Peyer's patch (tissue), 4 donors: ENCODE measurements around the gene BRD9. TPM values are rescaled to one million over a fixed set of nuclear protein-coding genes. Genes with fewer than 3 reads are reported as not detected.
"Not testable (repeated sequence)": the region's sequence is repeated elsewhere in the genome, so short reads cannot be mapped to it uniquely, and the experiment has no call there.

ENCODE experiments used
- DNase-seq, 3 donors: peaks; one replicate each; pipeline ENCODE4 v3.0.0-alpha.2; 2017 to 2019
- H3K27ac ChIP-seq, 4 donors: fragments of 200-600 bp; sonication (generic); one replicate each; pipeline ENCODE4 v1.5.1; 2016 to 2019
- H3K27me3 ChIP-seq, 2 donors: fragments of 200-600 bp; sonication (generic); one replicate each; pipeline ENCODE4 v1.5.1; 2019
- H3K36me3 ChIP-seq, 3 donors: fragments of 200-600 bp; sonication (generic); one replicate each; pipeline ENCODE4 v1.5.1; 2016 to 2019
- H3K4me1 ChIP-seq, 4 donors: fragments of 200-600 bp; sonication (generic); one replicate each; pipeline ENCODE4 v1.5.1; 2016 to 2019
- H3K4me3 ChIP-seq, 4 donors: fragments of 200-600 bp; sonication (generic); 1 replicate in 3 of 4; 2 replicates in 1 of 4; pipeline ENCODE4 v1.5.1; 2016 to 2019; ENCODE audit warnings: mild to moderate bottlenecking in 1 of 4
- H3K9me3 ChIP-seq, 4 donors: fragments of 200-600 bp; sonication (generic); one replicate each; pipeline ENCODE4 v1.5.1; 2016 to 2019; ENCODE audit warnings: mild to moderate bottlenecking in 1 of 4
- POLR2A ChIP-seq, 2 donors: fragments of 450-650 bp; IDR thresholded peaks; one replicate each; pipeline ENCODE4 v1.5.1; 2017; ENCODE audit warnings: antibody characterized with exemption in 2 of 2, mild to moderate bottlenecking in 2 of 2, moderate library complexity in 2 of 2
- total RNA-seq, 4 donors: library from RNA; depleted of rRNA; stranded (reverse); fragments of >200 nt; gene quantifications; one replicate each; pipeline ENCODE4 v1.1.0, GENCODE V29; 2016
- TF ChIP-seq, protein P1 (sequence below), 6 experiments: fragments of 450-650 bp in 4 of 6; fragments of 200-600 bp in 2 of 6; sonication (generic) in 1 of 6; IDR thresholded peaks; one replicate each; pipeline ENCODE4 v1.5.1; 2017 to 2019; ENCODE audit warnings: antibody characterized with exemption in 6 of 6, mild to moderate bottlenecking in 3 of 6, moderate library complexity in 1 of 6

BRD9 gene
- total RNA-seq, 4 donors from 2014 or later = 36.4 to 90.8 (median 65.4) TPM

DNA sequence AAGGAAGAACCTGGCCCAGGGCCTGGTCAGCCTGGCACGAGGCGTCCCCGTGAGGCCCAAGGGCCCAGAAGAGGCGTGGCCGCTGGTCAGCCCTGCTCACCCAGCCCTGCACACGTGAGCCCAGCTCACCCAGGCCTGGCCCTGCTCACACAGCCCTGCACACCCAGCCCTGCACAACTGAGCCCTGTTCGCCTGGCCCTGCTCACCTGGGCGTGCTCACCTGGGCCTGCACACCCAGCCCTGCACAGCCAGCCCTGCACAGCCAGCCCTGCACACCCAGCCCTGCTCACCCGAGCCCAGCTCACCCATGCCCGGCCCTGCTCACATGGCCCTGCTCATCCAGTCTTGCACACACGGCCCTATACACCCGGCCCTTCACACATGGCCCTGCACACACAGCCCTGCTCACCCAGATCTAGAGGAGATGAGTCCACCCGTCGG lies 43.9 kb downstream of the BRD9 start:
- Histone ChIP-seq H3K36me3 (no peaks in the 10 kb centered on the region), H3K27ac (no peak overlapping the region), H3K4me1 (no peaks in the 10 kb centered on the region), H3K9me3 (no peaks in the 10 kb centered on the region), H3K27me3 (no peaks in the 10 kb centered on the region), H3K4me3 (no peak overlapping the region)
- TF ChIP-seq POLR2A (IDR thresholded peaks at IDR 0.05) = no peak
- TF ChIP-seq, protein P1, sequence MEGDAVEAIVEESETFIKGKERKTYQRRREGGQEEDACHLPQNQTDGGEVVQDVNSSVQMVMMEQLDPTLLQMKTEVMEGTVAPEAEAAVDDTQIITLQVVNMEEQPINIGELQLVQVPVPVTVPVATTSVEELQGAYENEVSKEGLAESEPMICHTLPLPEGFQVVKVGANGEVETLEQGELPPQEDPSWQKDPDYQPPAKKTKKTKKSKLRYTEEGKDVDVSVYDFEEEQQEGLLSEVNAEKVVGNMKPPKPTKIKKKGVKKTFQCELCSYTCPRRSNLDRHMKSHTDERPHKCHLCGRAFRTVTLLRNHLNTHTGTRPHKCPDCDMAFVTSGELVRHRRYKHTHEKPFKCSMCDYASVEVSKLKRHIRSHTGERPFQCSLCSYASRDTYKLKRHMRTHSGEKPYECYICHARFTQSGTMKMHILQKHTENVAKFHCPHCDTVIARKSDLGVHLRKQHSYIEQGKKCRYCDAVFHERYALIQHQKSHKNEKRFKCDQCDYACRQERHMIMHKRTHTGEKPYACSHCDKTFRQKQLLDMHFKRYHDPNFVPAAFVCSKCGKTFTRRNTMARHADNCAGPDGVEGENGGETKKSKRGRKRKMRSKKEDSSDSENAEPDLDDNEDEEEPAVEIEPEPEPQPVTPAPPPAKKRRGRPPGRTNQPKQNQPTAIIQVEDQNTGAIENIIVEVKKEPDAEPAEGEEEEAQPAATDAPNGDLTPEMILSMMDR (IDR thresholded peaks at IDR 0.05) = no peak
- peak in 2 of 3 donors; percentile 27 to 36 for DNase-seq

DNA sequence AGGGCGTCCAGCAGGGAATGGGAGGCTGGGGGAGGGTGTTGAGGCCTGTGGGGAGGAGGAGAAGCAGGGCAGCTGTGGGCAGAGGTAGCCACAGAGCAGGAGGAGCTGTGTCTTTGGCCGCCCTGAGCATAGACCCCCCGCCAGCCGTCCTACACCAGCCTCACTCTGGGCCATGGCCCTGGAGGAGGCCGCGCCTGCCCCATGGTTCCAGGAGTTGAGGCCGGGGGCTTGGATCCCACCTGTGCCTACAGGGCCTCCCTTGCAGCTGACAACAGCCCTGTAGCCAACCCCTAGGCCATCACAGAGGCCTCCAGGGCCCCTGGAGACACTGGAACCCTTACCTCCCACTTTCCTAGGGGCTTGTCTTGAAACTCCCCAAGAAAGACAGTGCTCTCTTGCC lies 44.9 kb downstream of the BRD9 start:
- DNase-seq, H3K27ac ChIP-seq, H3K4me3 ChIP-seq, H3K4me1 ChIP-seq, H3K27me3 ChIP-seq, H3K9me3 ChIP-seq, H3K36me3 ChIP-seq: not testable (repeated sequence)

DNA sequence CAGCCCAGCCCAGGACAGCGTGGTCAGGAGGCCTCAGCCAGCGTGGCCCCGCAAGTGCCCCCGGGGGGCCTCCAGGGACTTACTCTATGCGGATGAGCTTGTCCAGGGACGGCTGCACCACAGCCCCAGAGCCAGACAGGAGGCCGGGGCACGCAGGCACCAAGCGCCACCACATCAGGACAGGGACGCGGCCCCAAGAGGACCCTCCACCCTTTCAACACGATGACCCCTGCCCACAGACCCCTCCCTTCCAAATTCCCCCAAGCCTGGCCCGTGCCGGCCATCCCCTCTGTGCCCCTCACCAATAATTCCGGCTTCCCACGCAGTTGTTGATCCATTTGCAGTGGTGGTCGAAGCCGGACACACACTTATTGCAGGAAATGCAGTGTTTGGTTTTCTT lies 45.4 kb downstream of the BRD9 start:
- H3K27ac ChIP-seq, H3K27me3 ChIP-seq, H3K4me1 ChIP-seq, H3K4me3 ChIP-seq, DNase-seq, H3K9me3 ChIP-seq, H3K36me3 ChIP-seq: not testable (repeated sequence)

DNA sequence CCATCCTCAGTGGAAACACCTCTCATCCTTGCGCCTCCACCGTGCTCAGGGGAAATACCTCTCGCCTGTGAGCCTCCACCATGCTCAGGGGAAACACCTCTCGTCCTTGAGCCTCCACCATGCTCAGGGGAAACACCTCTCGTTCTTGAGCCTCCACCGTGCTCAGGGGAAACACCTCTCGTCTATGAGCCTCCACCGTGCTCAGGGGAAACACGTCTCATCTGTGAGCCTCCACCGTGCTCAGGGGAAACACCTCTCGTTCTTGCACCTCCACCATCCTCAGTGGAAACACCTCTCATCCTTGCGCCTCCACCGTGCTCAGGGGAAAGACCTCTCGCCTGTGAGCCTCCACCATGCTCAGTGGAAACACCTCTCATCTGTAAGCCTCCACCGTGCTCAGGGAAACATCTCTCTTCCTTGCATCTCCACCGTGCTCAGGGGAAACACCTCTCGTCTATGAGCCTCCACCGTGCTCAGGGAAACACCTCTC lies 46.0 kb downstream of the BRD9 start:
- H3K4me3 ChIP-seq, H3K27ac ChIP-seq, H3K9me3 ChIP-seq, H3K36me3 ChIP-seq, H3K27me3 ChIP-seq, H3K4me1 ChIP-seq: not testable (repeated sequence)
- DNase-seq = peak in 2 of 3 donors; percentile 34 to 38

DNA sequence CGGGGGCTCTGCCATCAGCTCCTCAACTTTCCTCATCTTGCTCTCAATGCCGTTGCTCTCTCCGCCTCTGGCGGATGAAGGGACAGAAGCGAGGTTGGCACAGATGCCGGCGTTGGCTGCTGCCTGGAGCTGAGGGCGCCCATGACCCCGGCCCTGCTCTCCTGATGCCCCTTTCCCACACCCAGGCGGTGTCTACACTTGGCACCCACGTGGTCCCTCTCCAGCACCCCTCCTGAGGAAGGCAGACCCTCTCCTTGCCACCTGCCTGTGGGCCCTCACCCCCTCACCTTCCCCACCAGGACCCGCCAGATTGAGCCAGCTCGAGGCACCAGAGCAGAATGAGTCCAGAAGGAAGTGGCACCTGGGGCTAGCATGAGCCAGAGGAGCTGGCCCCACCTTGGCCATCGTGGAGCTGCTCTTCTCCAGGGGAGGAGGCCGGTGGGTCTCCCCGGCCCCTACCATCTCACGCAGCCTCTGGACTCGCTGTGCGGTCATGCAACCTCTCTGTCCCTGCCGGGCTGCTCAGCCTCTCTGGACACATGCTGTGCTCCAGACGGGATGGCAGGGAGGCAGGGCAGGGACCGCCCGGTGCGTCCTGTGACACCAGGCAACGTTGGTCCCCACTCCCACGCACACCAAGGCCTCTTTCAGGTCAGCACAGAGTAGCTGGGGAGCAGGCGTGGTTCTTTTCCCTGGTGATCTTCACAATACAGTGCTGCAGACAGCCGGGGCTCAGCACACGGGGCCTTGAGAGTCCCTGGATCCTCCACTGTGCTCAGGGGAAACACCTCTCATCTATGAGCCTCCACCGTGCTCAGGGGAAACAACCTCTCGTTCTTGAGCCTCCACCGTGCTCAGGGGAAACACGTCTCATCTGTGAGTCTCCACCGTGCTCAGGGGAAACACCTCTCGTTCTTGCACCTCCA lies 46.7 kb downstream of the BRD9 start:
- H3K27ac ChIP-seq, H3K9me3 ChIP-seq, H3K27me3 ChIP-seq, H3K36me3 ChIP-seq, H3K4me3 ChIP-seq, DNase-seq, H3K4me1 ChIP-seq: not testable (repeated sequence)

DNA sequence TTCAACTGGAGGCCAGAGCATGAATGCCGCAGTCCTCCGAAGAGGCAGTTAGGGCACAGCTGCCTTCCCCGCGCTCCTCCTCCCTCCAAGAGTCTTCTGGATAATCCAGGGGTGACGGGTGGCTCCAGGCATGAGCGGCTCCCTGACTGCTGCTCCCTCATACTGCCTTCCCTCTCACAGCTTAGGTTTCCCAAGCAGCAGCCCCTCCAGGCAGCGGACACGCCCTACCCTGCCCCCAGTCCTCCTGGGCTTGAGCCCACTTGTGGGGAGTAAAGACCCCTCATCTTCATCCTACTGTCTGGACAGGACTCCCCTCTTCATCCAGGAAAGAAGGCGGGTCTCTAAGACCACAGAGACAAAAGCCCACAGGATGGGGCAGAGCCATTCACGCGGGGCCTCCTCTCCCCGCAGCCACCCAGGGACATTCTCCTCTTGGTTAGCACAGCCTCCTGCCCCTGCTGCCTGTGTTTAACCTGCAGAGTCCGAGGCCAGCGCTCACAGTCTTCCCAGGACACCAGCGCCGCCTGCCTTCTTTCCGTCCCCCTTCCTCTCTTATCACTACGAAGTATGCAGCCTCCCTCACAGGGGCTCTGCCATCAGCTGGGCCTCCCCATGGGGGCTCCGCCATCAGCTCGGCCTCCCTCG lies 47.4 kb downstream of the BRD9 start:
- H3K9me3 ChIP-seq, H3K27ac ChIP-seq, H3K4me3 ChIP-seq, H3K27me3 ChIP-seq, H3K36me3 ChIP-seq, H3K4me1 ChIP-seq: not testable (repeated sequence)
- DNase-seq = peak in 2 of 3 donors; percentile 44 to 46

DNA sequence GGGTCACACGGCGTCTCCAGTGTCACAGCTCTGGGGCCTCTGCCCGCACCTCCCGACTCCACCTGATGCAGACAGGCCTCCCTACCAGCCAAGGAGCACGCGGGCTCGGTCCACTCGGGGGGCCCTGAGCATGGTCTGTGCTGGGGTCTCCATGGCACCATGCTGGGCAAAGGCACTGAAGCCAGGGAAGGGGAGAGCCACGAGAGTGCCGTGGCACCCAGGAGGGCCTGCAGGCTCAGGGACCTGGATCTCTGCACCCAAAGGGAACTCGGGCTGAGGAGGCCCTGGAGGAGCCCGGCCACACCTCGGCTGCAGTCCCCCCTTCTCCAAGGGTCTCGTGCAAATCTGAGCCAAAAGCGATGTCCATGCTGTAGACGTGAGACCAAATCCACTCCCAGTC lies 48.2 kb downstream of the BRD9 start:
- not testable (repeated sequence) for H3K27ac ChIP-seq, H3K27me3 ChIP-seq, H3K36me3 ChIP-seq, H3K4me1 ChIP-seq, H3K4me3 ChIP-seq, H3K9me3 ChIP-seq
- peak in 2 of 3 donors; percentile 39 to 47 for DNase-seq

DNA sequence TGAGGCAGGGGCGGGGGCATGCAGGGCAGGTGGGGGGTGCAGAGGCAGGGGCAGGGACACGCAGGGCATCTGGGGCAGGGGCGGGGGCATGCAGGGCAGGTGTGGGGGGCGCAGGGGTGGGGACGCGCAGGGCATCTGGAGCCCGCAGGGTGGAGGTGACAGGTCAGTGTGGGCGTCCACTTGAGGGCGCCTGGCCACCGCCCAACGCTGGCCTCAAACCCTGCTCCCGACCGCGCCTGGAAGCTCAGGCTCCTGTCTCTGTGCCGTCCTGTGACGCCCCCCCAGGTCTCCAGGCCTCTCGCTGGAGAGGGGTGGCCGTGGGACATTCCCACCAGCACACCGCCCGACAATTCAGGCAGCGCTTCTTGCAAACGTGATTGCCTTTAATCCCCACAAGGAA lies 48.7 kb downstream of the BRD9 start:
- H3K4me3 ChIP-seq, H3K27ac ChIP-seq, H3K36me3 ChIP-seq, H3K9me3 ChIP-seq, H3K4me1 ChIP-seq, H3K27me3 ChIP-seq: not testable (repeated sequence)
- peak in 2 of 3 donors; percentile 32 to 45 for DNase-seq

DNA sequence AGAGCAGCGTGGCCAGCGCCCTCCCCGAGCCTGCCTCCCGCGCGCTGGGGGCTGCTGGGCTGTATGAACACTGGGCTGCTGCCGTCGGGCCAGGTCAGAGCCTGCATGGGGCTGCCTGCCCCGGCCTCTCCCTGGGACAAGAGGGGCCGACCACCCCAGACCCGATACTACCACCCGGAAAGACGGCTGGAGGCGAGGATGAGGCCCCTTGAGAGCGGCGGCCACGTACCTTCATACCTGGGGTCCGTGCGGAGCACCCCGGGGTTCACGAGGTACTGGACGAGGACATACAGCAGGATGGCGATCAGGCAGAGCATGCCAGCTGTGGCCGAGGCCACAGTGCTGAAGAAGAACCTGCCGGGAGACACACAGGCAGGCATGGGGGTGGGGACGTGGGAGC lies 49.2 kb downstream of the BRD9 start:
- not testable (repeated sequence) for H3K27ac ChIP-seq
- DNase-seq = peak in 1 of 3 donors; percentile 26

DNA sequence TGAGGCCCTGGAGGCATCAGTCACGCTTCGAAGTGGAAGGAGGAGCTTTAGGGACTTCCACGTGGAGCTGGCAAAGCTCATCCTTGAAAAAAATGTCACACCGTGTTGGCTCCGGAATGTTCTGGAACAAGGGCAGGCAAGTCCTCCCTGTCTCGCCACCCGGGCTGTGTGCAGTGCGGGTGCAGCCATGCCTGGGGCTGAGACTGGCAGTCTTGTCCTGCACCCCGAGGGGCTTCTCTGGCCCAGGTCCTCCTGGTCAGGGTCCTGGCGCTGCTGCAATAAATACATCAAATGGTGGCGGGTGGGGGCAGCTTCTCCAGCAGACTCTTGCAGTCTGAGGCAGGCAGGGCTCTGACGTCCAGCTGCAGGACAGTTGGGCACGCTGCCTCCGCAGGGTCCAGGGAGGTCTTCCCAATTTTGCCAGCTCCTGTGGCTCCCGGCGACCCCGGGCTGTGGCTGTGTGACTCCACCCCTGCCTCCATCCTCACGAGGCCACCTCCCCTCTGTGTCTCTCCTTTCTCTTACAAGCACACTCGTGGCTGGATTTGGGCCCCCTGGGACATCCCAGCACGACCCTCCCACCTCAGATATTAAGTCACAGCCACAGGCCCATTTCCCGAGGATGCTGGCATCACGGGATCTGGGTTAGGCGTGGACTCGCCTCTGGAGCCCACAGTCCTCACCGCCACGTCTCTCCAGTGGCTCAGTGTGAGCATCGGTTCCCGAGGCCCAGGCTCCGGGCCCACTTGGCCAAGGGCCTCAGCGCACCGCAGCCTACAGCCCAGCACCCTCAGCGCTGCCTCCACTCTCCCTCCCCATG lies 50.0 kb downstream of the BRD9 start:
- not testable (repeated sequence) for H3K9me3 ChIP-seq, H3K4me1 ChIP-seq, H3K36me3 ChIP-seq, H3K4me3 ChIP-seq, H3K27ac ChIP-seq, H3K27me3 ChIP-seq
- peak in 2 of 3 donors; percentile 43 to 45 for DNase-seq

More for the DNA sequence above, 49.2 kb downstream of the BRD9 start:
- not testable (repeated sequence) for H3K4me3 ChIP-seq, H3K36me3 ChIP-seq, H3K27me3 ChIP-seq, H3K9me3 ChIP-seq, H3K4me1 ChIP-seq

DNA sequence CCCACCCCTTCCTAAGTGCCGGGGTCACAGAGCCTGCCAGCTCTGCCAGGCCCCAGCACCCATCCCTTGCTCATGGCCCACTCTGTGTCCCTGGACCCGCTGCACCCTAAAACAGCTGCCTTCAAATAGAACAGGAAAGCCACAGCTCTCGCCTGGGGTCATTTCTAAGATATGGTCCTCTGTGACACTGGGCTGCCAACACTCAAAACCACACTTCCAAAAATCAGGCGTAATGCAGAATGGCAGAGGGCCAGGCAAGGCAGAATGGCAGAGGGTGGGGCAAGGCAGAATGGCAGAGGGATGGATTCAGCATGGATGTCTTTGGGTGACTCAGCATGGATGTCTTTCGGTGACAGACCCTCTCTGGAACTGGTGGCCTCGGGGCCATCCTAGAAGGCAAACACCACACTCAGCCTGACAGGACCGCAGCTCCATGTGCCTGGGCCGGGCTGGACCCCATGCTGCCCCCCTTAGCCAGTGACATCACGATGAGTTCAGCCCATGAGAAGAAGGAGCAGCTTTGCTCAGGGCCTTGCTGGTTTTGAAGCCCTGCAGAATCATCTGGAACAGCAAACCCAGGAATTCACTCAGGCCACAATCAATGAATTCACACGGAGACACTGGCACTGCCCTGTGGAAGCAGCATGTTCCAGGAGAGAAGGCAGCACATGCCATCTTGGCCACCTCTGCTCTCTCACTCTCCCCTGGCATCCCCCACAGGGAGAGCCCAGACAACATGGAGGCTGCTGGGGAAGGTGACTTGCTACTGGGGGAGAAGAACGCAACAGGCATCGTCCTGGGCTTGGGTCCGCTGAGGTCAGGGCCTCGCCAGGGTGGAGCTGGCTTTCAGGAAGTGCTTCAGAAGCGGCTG lies 50.8 kb downstream of the BRD9 start:
- H3K9me3 ChIP-seq, H3K27me3 ChIP-seq, H3K27ac ChIP-seq, H3K36me3 ChIP-seq, H3K4me1 ChIP-seq, H3K4me3 ChIP-seq: not testable (repeated sequence)
- peak in 2 of 3 donors; percentile 45 to 46 for DNase-seq

DNA sequence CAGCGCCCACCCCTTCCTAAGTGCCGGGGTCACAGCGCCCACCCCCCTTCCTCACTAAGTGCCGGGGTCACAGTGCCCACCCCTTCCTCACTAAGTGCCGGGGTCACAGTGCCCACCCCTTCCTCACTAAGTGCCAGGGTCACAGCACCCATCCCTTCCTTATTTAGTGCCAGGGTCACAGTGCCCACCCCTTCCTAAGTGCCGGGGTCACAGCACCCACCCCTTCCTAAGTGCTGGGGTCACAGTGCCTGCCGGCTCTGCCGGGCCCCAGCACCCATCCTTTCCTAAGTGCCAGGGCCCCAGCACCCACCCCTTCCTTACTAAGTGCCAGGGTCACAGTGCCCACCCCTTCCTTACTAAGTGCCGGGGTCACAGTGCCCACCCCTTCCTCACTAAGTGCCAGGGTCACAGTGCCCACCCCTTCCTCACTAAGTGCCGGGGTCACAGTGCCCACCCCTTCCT lies 51.6 kb downstream of the BRD9 start:
- not testable (repeated sequence) for H3K4me3 ChIP-seq, H3K27ac ChIP-seq, H3K36me3 ChIP-seq, H3K4me1 ChIP-seq, H3K27me3 ChIP-seq, H3K9me3 ChIP-seq
- DNase-seq = peak in 1 of 3 donors; percentile 12
